ENCODE measurements around the gene LRP1.
A peak's percentile ranks its signal among the peaks of the same experiment; 100 is the strongest.

Gene LRP1

GRCh38 chr12:57094208-57095160 lies 33.8 kb upstream of the LRP1 start:
- no peak for DNase-seq

GRCh38 chr12:57095440-57095839 lies 32.8 kb upstream of the LRP1 start:
- no peak for DNase-seq

GRCh38 chr12:57096099-57096572 lies 32.1 kb upstream of the LRP1 start:
- DNase-seq: no peak

- no peak for DNase-seq
Observed at GRCh38 chr12:57096748-57097553, 31.3 kb upstream of the LRP1 start.

GRCh38 chr12:57097554-57097835 lies 30.8 kb upstream of the LRP1 start:
- DNase-seq: no peak

- DNase-seq: no peak
Observed at GRCh38 chr12:57098546-57098945, 29.7 kb upstream of the LRP1 start.

GRCh38 chr12:57099047-57099714 lies 29.1 kb upstream of the LRP1 start:
- no peak for DNase-seq

- DNase-seq: no peak
Observed at GRCh38 chr12:57099766-57100165, 28.5 kb upstream of the LRP1 start.

- DNase-seq: no peak
Observed at GRCh38 chr12:57101892-57102695, 26.2 kb upstream of the LRP1 start.

GRCh38 chr12:57103856-57104255 lies 24.4 kb upstream of the LRP1 start:
- no peak for DNase-seq

GRCh38 chr12:57104292-57104910 lies 23.9 kb upstream of the LRP1 start:
- DNase-seq: no peak

- no peak for DNase-seq
Observed at GRCh38 chr12:57105011-57105753, 23.1 kb upstream of the LRP1 start.

- DNase-seq: no peak
Observed at GRCh38 chr12:57106021-57106708, 22.1 kb upstream of the LRP1 start.

GRCh38 chr12:57107456-57108155 lies 20.7 kb upstream of the LRP1 start:
- DNase-seq: no peak

GRCh38 chr12:57109207-57110103 lies 18.8 kb upstream of the LRP1 start:
- DNase-seq: no peak

- no peak for DNase-seq
Observed at GRCh38 chr12:57110104-57111030, 17.9 kb upstream of the LRP1 start.

- DNase-seq: peak; percentile 64
Observed at GRCh38 chr12:57111031-57111734, 17.1 kb upstream of the LRP1 start, which contains the start of gene STAT6. STAT6 (minus strand) TSS chr12:57111362; CDS start chr12:57108278, 3,084 bp downstream.
